HepG2 (cell line): ENCODE data around the gene MYADML2. TPM values are rescaled to one million over a fixed set of nuclear protein-coding genes. Genes with fewer than 3 reads are reported as not detected.
A peak's percentile ranks its signal among the peaks of the same experiment; 100 is the strongest.

Source experiments
- BRCA1 ChIP-seq: sonication (generic); formaldehyde crosslinking; IDR thresholded peaks from 2 replicates; pipeline ENCODE4 v1.4.0; 2020; ENCODE audit warnings: missing genetic modification reagents
- CREM ChIP-seq, 2 experiments: sonication (generic) in 1 of 2; formaldehyde crosslinking in 1 of 2; IDR thresholded peaks; 2 replicates each; pipeline versions ENCODE4 v1.4.0 to v1.6.1; 2016 to 2020; ENCODE audit warnings: antibody characterized with exemption in 1 of 2, mild to moderate bottlenecking in 1 of 2, missing genetic modification reagents in 1 of 2
- ERF ChIP-seq: IDR thresholded peaks from 2 replicates; pipeline ENCODE4 v1.6.1; 2018; ENCODE audit warnings: missing biosample characterization, missing genetic modification reagents
- FOXK1 ChIP-seq: sonication (generic); formaldehyde crosslinking; IDR thresholded peaks from 2 replicates; pipeline ENCODE4 v1.4.0; 2020; ENCODE audit warnings: low read depth, missing genetic modification reagents, borderline replicate concordance
- FOXO1 ChIP-seq: sonication (generic); formaldehyde crosslinking; IDR thresholded peaks from 2 replicates; pipeline ENCODE4 v1.4.0; 2020; ENCODE audit warnings: missing genetic modification reagents
- HOXA3 ChIP-seq: sonication (generic); formaldehyde crosslinking; IDR thresholded peaks from 2 replicates; pipeline ENCODE4 v1.5.0; 2020; ENCODE audit warnings: missing genetic modification reagents
- KLF12 ChIP-seq: sonication (generic); formaldehyde crosslinking; IDR thresholded peaks from 2 replicates; pipeline ENCODE4 v1.4.0; 2020; ENCODE audit warnings: missing genetic modification reagents, borderline replicate concordance
- MEIS2 ChIP-seq: sonication (generic); formaldehyde crosslinking; IDR thresholded peaks from 2 replicates; pipeline ENCODE4 v1.9.0; 2021; ENCODE audit warnings: mild to moderate bottlenecking, missing genetic modification reagents
- MYNN ChIP-seq: sonication (generic); formaldehyde crosslinking; IDR thresholded peaks from 2 replicates; pipeline ENCODE4 v1.4.0; 2020; ENCODE audit warnings: mild to moderate bottlenecking, low read depth, missing genetic modification reagents
- PAWR ChIP-seq: sonication (generic); formaldehyde crosslinking; IDR thresholded peaks from 2 replicates; pipeline ENCODE4 v1.4.0; 2020; ENCODE audit warnings: missing genetic modification reagents, mild to moderate bottlenecking, borderline replicate concordance
- RXRB ChIP-seq: IDR thresholded peaks from 2 replicates; pipeline ENCODE4 v1.6.1; 2016; ENCODE audit warnings: borderline replicate concordance, missing genetic modification reagents, missing compliant biosample characterization
- SALL1 ChIP-seq: sonication (generic); formaldehyde crosslinking; IDR thresholded peaks from 2 replicates; pipeline ENCODE4 v1.8.0; 2022; ENCODE audit warnings: mild to moderate bottlenecking, missing genetic modification reagents
- SALL2 ChIP-seq: sonication (generic); formaldehyde crosslinking; IDR thresholded peaks from 2 replicates; pipeline ENCODE4 v1.8.1; 2023; ENCODE audit warnings: mild to moderate bottlenecking, missing genetic modification reagents, inconsistent platforms
- SP5 ChIP-seq: IDR thresholded peaks from 2 replicates; pipeline ENCODE4 v1.6.1; 2016; ENCODE audit warnings: low read depth, borderline replicate concordance
- TBX3 ChIP-seq: fragments of 450-650 bp; IDR thresholded peaks from 2 replicates; pipeline ENCODE4 v1.6.1; 2017; ENCODE audit warnings: antibody characterized with exemption, mild to moderate bottlenecking, inconsistent platforms, borderline replicate concordance
- TOPORS ChIP-seq: sonication (generic); formaldehyde crosslinking; IDR thresholded peaks from 2 replicates; pipeline ENCODE4 v1.8.0; 2023; ENCODE audit warnings: mild to moderate bottlenecking, missing genetic modification reagents
- TP53 ChIP-seq: sonication (generic); formaldehyde crosslinking; conservative IDR thresholded peaks from 2 replicates; pipeline ENCODE4 v1.4.0; 2020; ENCODE audit warnings: missing genetic modification reagents
- ZFAT ChIP-seq: sonication (generic); formaldehyde crosslinking; conservative IDR thresholded peaks from 2 replicates; pipeline ENCODE4 v1.8.1; 2023; ENCODE audit warnings: missing genetic modification reagents, inconsistent platforms
- ZNF121 ChIP-seq: sonication (generic); formaldehyde crosslinking; IDR thresholded peaks from 2 replicates; pipeline ENCODE4 v1.5.0; 2020; ENCODE audit warnings: mild to moderate bottlenecking, missing genetic modification reagents
- ZNF331 ChIP-seq: sonication (generic); formaldehyde crosslinking; IDR thresholded peaks from 2 replicates; pipeline ENCODE4 v1.4.0; 2020; ENCODE audit warnings: missing genetic modification reagents
- ZNF367 ChIP-seq: sonication (generic); formaldehyde crosslinking; IDR thresholded peaks from 2 replicates; pipeline ENCODE4 v1.4.0; 2020; ENCODE audit warnings: missing genetic modification reagents, borderline replicate concordance
- ZNF441 ChIP-seq: sonication (generic); formaldehyde crosslinking; IDR thresholded peaks from 2 replicates; pipeline ENCODE4 v1.7.0; 2021; ENCODE audit warnings: missing genetic modification reagents, borderline replicate concordance
- ZNF460 ChIP-seq: sonication (generic); formaldehyde crosslinking; IDR thresholded peaks from 2 replicates; pipeline ENCODE4 v1.5.1; 2020; ENCODE audit warnings: missing genetic modification reagents, mild to moderate bottlenecking, borderline replicate concordance
- ZNF510 ChIP-seq: sonication (generic); formaldehyde crosslinking; IDR thresholded peaks from 2 replicates; pipeline ENCODE4 v1.4.0; 2020; ENCODE audit warnings: low read depth, mild to moderate bottlenecking, missing genetic modification reagents
- ZNF607 ChIP-seq: sonication (generic); formaldehyde crosslinking; IDR thresholded peaks from 2 replicates; pipeline ENCODE4 v1.5.1; 2020; ENCODE audit warnings: missing genetic modification reagents, mild to moderate bottlenecking, borderline replicate concordance
- ZNF780A ChIP-seq: sonication (generic); formaldehyde crosslinking; IDR thresholded peaks from 2 replicates; pipeline ENCODE4 v1.8.0; 2022; ENCODE audit warnings: mild to moderate bottlenecking, missing genetic modification reagents, moderate library complexity
- ZNF792 ChIP-seq: IDR thresholded peaks from 2 replicates; pipeline ENCODE4 v1.6.1; 2016
- polyA plus RNA-seq, 8 experiments: library from polyadenylated mRNA; depleted of rRNA in 3 of 8; stranded (reverse) in 7 of 8; unstranded in 1 of 8; fragments of >200 nt; fragmentation: Illumina TruSeq in 4 of 8; extraction: Trizol in 4 of 8; gene quantifications; 2 replicates each; pipeline versions ENCODE4 v1.2.1 to v1.2.3, GENCODE V29; 2011 to 2016; ENCODE audit warnings: low read depth in 4 of 8, missing spikeins in 1 of 8, mixed read lengths in 1 of 8; ENCODE audit not compliant: insufficient read depth in 1 of 8
- total RNA-seq, 5 experiments: library from RNA; depleted of rRNA; stranded (reverse); fragments of >200 nt; fragmentation: Illumina TruSeq; extraction: Trizol; gene quantifications; 2 replicates each; pipeline ENCODE4 v1.2.3, GENCODE V29; 2016; ENCODE audit warnings: low read depth in 1 of 5
- TF ChIP-seq, protein P1 (sequence below): sonication (generic); formaldehyde crosslinking; IDR thresholded peaks from 2 replicates; pipeline ENCODE4 v1.5.0; 2020; ENCODE audit warnings: mild to moderate bottlenecking, missing genetic modification reagents

MYADML2 gene
- total and polyA plus RNA-seq, 2 of the 13 experiments (the other 11 are each of a cell fraction or from before 2014, with no cell fraction given) = not detected

DNA sequence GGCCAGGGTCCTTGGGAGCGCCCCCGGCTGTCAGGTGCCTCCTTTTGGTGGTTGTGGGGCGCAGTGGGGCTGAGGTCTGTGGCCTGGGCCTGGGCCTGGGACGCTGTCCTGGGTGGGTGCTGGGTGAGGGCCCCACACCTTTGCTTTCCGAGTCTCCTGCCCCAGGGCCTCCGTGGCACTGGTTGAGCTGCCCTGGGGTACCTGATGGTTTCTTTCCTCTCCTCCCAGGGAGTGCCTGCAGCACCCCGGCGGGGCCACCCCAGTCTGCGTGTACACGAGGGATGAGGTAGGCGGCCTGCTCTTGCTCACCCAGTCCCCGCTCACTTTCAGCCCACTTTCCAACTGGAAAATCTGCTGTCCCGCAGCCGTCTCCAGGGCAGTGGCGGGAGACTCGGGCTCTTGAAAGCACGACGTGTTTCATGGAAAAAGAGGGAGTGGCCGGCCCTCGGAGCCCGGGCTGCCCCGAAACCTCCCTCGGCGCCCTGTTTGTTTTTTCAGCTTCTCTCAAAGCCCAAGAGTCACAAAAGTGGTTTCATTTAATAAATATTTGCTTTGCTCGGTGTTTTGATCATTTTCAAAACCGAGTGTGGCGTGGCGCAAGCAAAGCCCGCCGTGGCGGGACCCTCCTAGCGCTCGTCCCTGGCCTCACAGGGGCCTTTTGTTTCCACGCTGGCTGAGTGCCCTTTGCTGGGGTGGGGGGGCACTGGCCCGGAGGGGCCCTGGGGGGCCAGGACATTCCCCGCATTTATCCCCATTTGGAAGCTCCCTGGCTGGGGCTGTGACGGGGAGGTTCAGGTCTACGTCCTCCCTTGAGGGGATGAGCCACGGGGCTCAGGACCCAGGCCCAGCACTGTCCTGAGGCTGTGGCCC is 47.8 kb upstream of the MYADML2 start (continued):
- peak; percentile 81; the same call in 1 of the 2 replicates for TF ChIP-seq FOXO1
- TF ChIP-seq ZNF460 (CRISPR knock-in tag) = peak; percentile 44; the same call in 1 of the 2 replicates
- TF ChIP-seq ZNF331 (CRISPR knock-in tag) = 0 out of 2 replicates have a peak, but pooled peaks have one; percentile 39
- TF ChIP-seq HOXA3 (CRISPR knock-in tag) = peak; percentile 62
- peak; percentile 65 for TF ChIP-seq RXRB (CRISPR knock-in tag)
- peak; percentile 34; the same call in 1 of the 2 replicates for TF ChIP-seq ZNF792 (CRISPR knock-in tag)
- peak; percentile 63; the same call in 1 of the 2 replicates for TF ChIP-seq KLF12 (CRISPR knock-in tag)
- 0 out of 2 replicates have a peak, but pooled peaks have one; percentile 56 for TF ChIP-seq TP53 (CRISPR knock-in tag)
- no peak for TF ChIP-seq MYNN (CRISPR knock-in tag)
- TF ChIP-seq ZNF780A = 0 out of 2 replicates have a peak, but pooled peaks have one; percentile 41
- TF ChIP-seq CREM (IDR thresholded peaks at IDR 0.05) = peak; percentile 92
- no peak for TF ChIP-seq CREM (CRISPR knock-in tag; IDR thresholded peaks at IDR 0.05)
- TF ChIP-seq PAWR = no peak
- TF ChIP-seq ZNF607 (CRISPR knock-in tag) = peak; percentile 91; the same call in 1 of the 2 replicates
- peak; percentile 91 for TF ChIP-seq SP5 (CRISPR knock-in tag)
- no peak for TF ChIP-seq ZNF121 (CRISPR knock-in tag)
- TF ChIP-seq FOXK1 (CRISPR knock-in tag) = peak; percentile 45; the same call in 1 of the 2 replicates
- peak; percentile 83; the same call in 1 of the 2 replicates for TF ChIP-seq SALL1 (CRISPR knock-in tag)
- TF ChIP-seq TOPORS = 0 out of 2 replicates have a peak, but pooled peaks have one; percentile 13
- peak; percentile 34; the same call in 1 of the 2 replicates for TF ChIP-seq TBX3
- TF ChIP-seq ERF (CRISPR knock-in tag) = 0 out of 2 replicates have a peak, but pooled peaks have one; percentile 35
- peak; percentile 5; the same call in 1 of the 2 replicates for TF ChIP-seq ZNF441
- peak; percentile 6; the same call in 1 of the 2 replicates for TF ChIP-seq ZNF510 (CRISPR knock-in tag)
- TF ChIP-seq ZNF367 (CRISPR knock-in tag) = peak; percentile 66; the same call in 1 of the 2 replicates
- TF ChIP-seq BRCA1 (CRISPR knock-in tag) = peak; percentile 26; the same call in 1 of the 2 replicates
- TF ChIP-seq, protein P1, sequence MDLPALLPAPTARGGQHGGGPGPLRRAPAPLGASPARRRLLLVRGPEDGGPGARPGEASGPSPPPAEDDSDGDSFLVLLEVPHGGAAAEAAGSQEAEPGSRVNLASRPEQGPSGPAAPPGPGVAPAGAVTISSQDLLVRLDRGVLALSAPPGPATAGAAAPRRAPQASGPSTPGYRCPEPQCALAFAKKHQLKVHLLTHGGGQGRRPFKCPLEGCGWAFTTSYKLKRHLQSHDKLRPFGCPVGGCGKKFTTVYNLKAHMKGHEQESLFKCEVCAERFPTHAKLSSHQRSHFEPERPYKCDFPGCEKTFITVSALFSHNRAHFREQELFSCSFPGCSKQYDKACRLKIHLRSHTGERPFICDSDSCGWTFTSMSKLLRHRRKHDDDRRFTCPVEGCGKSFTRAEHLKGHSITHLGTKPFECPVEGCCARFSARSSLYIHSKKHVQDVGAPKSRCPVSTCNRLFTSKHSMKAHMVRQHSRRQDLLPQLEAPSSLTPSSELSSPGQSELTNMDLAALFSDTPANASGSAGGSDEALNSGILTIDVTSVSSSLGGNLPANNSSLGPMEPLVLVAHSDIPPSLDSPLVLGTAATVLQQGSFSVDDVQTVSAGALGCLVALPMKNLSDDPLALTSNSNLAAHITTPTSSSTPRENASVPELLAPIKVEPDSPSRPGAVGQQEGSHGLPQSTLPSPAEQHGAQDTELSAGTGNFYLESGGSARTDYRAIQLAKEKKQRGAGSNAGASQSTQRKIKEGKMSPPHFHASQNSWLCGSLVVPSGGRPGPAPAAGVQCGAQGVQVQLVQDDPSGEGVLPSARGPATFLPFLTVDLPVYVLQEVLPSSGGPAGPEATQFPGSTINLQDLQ (CRISPR knock-in tag) = peak; percentile 95
- no peak for TF ChIP-seq ZFAT (CRISPR knock-in tag)
- TF ChIP-seq SALL2 = peak; percentile 53; the same call in 1 of the 2 replicates
- TF ChIP-seq MEIS2 (CRISPR knock-in tag) = peak; percentile 20; the same call in 1 of the 2 replicates
